Neural cell (in vitro differentiated cells): ENCODE measurements around the gene NXPH2. TPM values are rescaled to one million over a fixed set of nuclear protein-coding genes. Genes with fewer than 3 reads are reported as not detected.

Experiments used
- H2AFZ ChIP-seq: fragments of 200-600, 300-800 bp; sonication (generic), shearing (Covaris generic); 2 replicates; pipeline ENCODE4 v1.6.0; 2014; ENCODE audit warnings: low read depth, mild to moderate bottlenecking, antibody characterized with exemption, low read length, moderate library complexity
- H3F3A ChIP-seq: fragments of 200-600 bp; shearing (Covaris generic); 2 replicates; pipeline ENCODE4 v1.6.1; 2016; ENCODE audit warnings: mild to moderate bottlenecking, moderate library complexity, mixed read lengths, antibody characterized with exemption, low read length; ENCODE audit not compliant: insufficient read depth, poor library complexity, severe bottlenecking
- H3K27ac ChIP-seq: fragments of 200-600, 300-800 bp; sonication (generic), shearing (Covaris generic); 2 replicates; pipeline ENCODE4 v1.5.1; 2014; ENCODE audit warnings: mild to moderate bottlenecking, low read length, moderate library complexity
- H3K27me3 ChIP-seq: fragments of 300-800, 200-600 bp; sonication (generic), shearing (Covaris generic); 2 replicates; pipeline ENCODE4 v1.6.0; 2014; ENCODE audit warnings: mild to moderate bottlenecking, low read depth, low read length, moderate library complexity; ENCODE audit not compliant: insufficient read depth
- H3K36me3 ChIP-seq: fragments of 300-800, 200-600 bp; sonication (generic), shearing (Covaris generic); 2 replicates; pipeline ENCODE4 v1.5.1; 2014; ENCODE audit warnings: mild to moderate bottlenecking, antibody characterized with exemption, low read length, moderate library complexity; ENCODE audit not compliant: insufficient read depth
- H3K4me2 ChIP-seq: fragments of 300-800, 200-600 bp; sonication (generic), shearing (Covaris generic); 2 replicates; pipeline ENCODE4 v1.6.0; 2014; ENCODE audit warnings: mild to moderate bottlenecking, low read length
- H3K4me3 ChIP-seq: fragments of 300-800, 200-600 bp; sonication (generic), shearing (Covaris generic); 2 replicates; pipeline ENCODE4 v1.5.1; 2014; ENCODE audit warnings: mild to moderate bottlenecking, low read length, moderate library complexity
- H3K79me2 ChIP-seq: fragments of 200-600 bp; shearing (Covaris generic); replicated peaks from 2 replicates; pipeline ENCODE4 v1.6.0; 2014; ENCODE audit warnings: mild to moderate bottlenecking, low read length, moderate library complexity; ENCODE audit not compliant: insufficient read depth
- H3K9ac ChIP-seq: fragments of 300-800, 200-600 bp; sonication (generic), shearing (Covaris generic); 2 replicates; pipeline ENCODE4 v1.6.1; 2016; ENCODE audit warnings: mild to moderate bottlenecking, low read length, mixed read lengths
- H3K9me2 ChIP-seq: fragments of 200-600 bp; shearing (Covaris generic); 2 replicates; pipeline ENCODE4 v1.6.1; 2016; ENCODE audit warnings: mild to moderate bottlenecking, low read length, mixed read lengths; ENCODE audit not compliant: insufficient read depth
- H3K9me3 ChIP-seq: fragments of 200-600, 300-800 bp; sonication (generic), shearing (Covaris generic); 2 replicates; pipeline ENCODE4 v1.6.1; 2016; ENCODE audit warnings: mild to moderate bottlenecking, mixed run types, low read length, moderate library complexity, mixed read lengths
- H4K20me1 ChIP-seq: fragments of 200-600 bp; shearing (Covaris generic); 2 replicates; pipeline ENCODE4 v1.6.1; 2016; ENCODE audit warnings: mild to moderate bottlenecking, mixed run types; ENCODE audit not compliant: insufficient read depth
- CTCF ChIP-seq: fragments of 450-650 bp; IDR thresholded peaks from 2 replicates; pipeline ENCODE4 v1.5.1; 2014; ENCODE audit warnings: antibody characterized with exemption, mild to moderate bottlenecking, moderate library complexity; ENCODE audit not compliant: poor library complexity, severe bottlenecking
- EP300 ChIP-seq: fragments of 450-650 bp; conservative IDR thresholded peaks from 2 replicates; pipeline ENCODE4 v1.6.1; 2014; ENCODE audit warnings: antibody characterized with exemption, mild to moderate bottlenecking, moderate library complexity; ENCODE audit not compliant: poor library complexity, severe bottlenecking
- EZH2 ChIP-seq: fragments of 200-600, 300-800 bp; shearing (Covaris generic), sonication (generic); IDR thresholded peaks from 2 replicates; pipeline ENCODE4 v1.6.1; 2014; ENCODE audit warnings: antibody characterized with exemption, low read length, borderline replicate concordance, mild to moderate bottlenecking; ENCODE audit not compliant: insufficient read depth, poor library complexity, severe bottlenecking
- MXI1 ChIP-seq: fragments of 450-650 bp; conservative IDR thresholded peaks from 2 replicates; pipeline ENCODE4 v1.6.1; 2014; ENCODE audit warnings: antibody characterized with exemption, mild to moderate bottlenecking; ENCODE audit not compliant: poor library complexity, severe bottlenecking
- POLR2AphosphoS5 ChIP-seq: IDR thresholded peaks from 2 replicates; pipeline ENCODE4 v1.6.1; 2012
- RAD21 ChIP-seq: fragments of 450-650 bp; conservative IDR thresholded peaks from 2 replicates; pipeline ENCODE4 v1.6.1; 2014; ENCODE audit warnings: antibody characterized with exemption, mild to moderate bottlenecking, moderate library complexity
- REST ChIP-seq: IDR thresholded peaks from 2 replicates; pipeline ENCODE4 v1.6.1; 2012; ENCODE audit warnings: borderline replicate concordance
- SMC3 ChIP-seq: fragments of 450-650 bp; conservative IDR thresholded peaks from 2 replicates; pipeline ENCODE4 v1.6.1; 2014; ENCODE audit warnings: antibody characterized with exemption, mild to moderate bottlenecking, moderate library complexity; ENCODE audit not compliant: poor library complexity
- TAF1 ChIP-seq: IDR thresholded peaks from 2 replicates; pipeline ENCODE4 v1.6.1; 2012; ENCODE audit warnings: low read depth
- polyA plus RNA-seq: library from polyadenylated mRNA; depleted of rRNA; stranded (reverse); fragments of >200 nt; gene quantifications from 2 replicates; pipeline ENCODE4 v1.2.3, GENCODE V29; 2014

The NXPH2 gene
- polyA plus RNA-seq, 1 donor from 2014 or later: not detected

GRCh38 chr2:138626148-138626547, 154.0 kb downstream of the NXPH2 start:
- Histone ChIP-seq H3K36me3 (no peaks in the 10 kb centered on the region), H3K9me2 (no peaks in the 10 kb centered on the region), H2AFZ (no peak overlapping the region), H3K27ac (no peak overlapping the region), H3K9ac (no peak overlapping the region), H3K4me2 (no peak overlapping the region), H3F3A (no peaks in the 10 kb centered on the region), H3K79me2 (no peaks in the 10 kb centered on the region), H3K4me3 (no peak overlapping the region), H3K9me3 (no peaks in the 10 kb centered on the region), H4K20me1 (no peaks in the 10 kb centered on the region), H3K27me3 (no peaks in the 10 kb centered on the region)
- TF ChIP-seq EP300 (no peak), POLR2AphosphoS5 (no peak), TAF1 (no peak)

GRCh38 chr2:138622613-138623012, 157.6 kb downstream of the NXPH2 start:
- no peak overlapping the region for H3K9ac ChIP-seq
- H3K4me2 ChIP-seq: no peak overlapping the region
- no peak overlapping the region for H2AFZ ChIP-seq
- TF ChIP-seq SMC3 (no peak), MXI1 (no peak), POLR2AphosphoS5 (no peak), REST (no peak), RAD21 (no peak), CTCF (no peak), TAF1 (no peak), EP300 (no peak), EZH2 (no peak)
- H3F3A ChIP-seq: no peaks in the 10 kb centered on the region
- H3K36me3 ChIP-seq: no peaks in the 10 kb centered on the region
- H3K4me3 ChIP-seq: no peak overlapping the region
- H3K9me2 ChIP-seq: no peaks in the 10 kb centered on the region
- no peaks in the 10 kb centered on the region for H3K79me2 ChIP-seq
- H3K27ac ChIP-seq: no peak overlapping the region
- H3K27me3 ChIP-seq: no peaks in the 10 kb centered on the region
- H3K9me3 ChIP-seq: no peaks in the 10 kb centered on the region
- H4K20me1 ChIP-seq: no peaks in the 10 kb centered on the region

GRCh38 chr2:138621139-138621538, 159.1 kb downstream of the NXPH2 start:
- TF ChIP-seq TAF1 (no peak), MXI1 (no peak), POLR2AphosphoS5 (no peak), REST (no peak), RAD21 (no peak), SMC3 (no peak)
- no peaks in the 10 kb centered on the region for H4K20me1 ChIP-seq

More at GRCh38 chr2:138621139-138621538, 159.1 kb downstream of the NXPH2 start:
- Histone ChIP-seq H3K27me3 (no peaks in the 10 kb centered on the region), H3K79me2 (no peaks in the 10 kb centered on the region), H3K27ac (no peak overlapping the region), H3K9me2 (no peaks in the 10 kb centered on the region), H2AFZ (no peak overlapping the region), H3F3A (no peaks in the 10 kb centered on the region), H3K4me2 (no peak overlapping the region), H3K36me3 (no peaks in the 10 kb centered on the region), H3K4me3 (no peak overlapping the region), H3K9ac (no peak overlapping the region), H3K9me3 (no peaks in the 10 kb centered on the region)
